Panc1 (cell line): ENCODE results near the gene SH3RF2. TPM values are rescaled to one million over a fixed set of nuclear protein-coding genes. Genes with fewer than 3 reads are reported as not detected.

Experiments
- ATAC-seq: fragments of 200-7000 bp; cut with Tn5 transposase; 2 replicates; pipeline ENCODE4 v1.9.1; 2020; ENCODE audit warnings: mild to moderate bottlenecking, moderate library complexity
- BruUV-seq: library from RNA; stranded (reverse); fragments of 400-500 nt; replicated peaks from 2 replicates; lab custom pipeline; 2021; lab: Mats Ljungman, UMichigan
- CTCF ChIA-PET: fragments of 300-600 bp; sonication (Branson Sonifier 250); formaldehyde crosslinking; loops from one replicate; lab custom pipeline; 2022; ENCODE audit warnings: antibody characterized with exemption; lab: Charles Lee
- POLR2A ChIA-PET: fragments of 300-600 bp; sonication (Branson Sonifier 250); formaldehyde crosslinking; loops from one replicate; lab custom pipeline; 2022; ENCODE audit warnings: antibody characterized with exemption; lab: Charles Lee
- DNase-seq: peaks from one replicate; pipeline ENCODE4 v3.0.0-alpha.2; 2010; ENCODE audit warnings: low read depth, low spot score
- H3K27ac ChIP-seq: 2 replicates; pipeline ENCODE4 v1.5.1; 2011; ENCODE audit warnings: mild to moderate bottlenecking, low read length, inconsistent platforms
- H3K27me3 ChIP-seq: fragments of 200-500 bp; sonication (Bioruptor generic); 2 replicates; pipeline ENCODE4 v1.6.0; 2014; ENCODE audit warnings: low read length, inconsistent platforms; ENCODE audit not compliant: control insufficient read depth, insufficient read depth
- H3K36me3 ChIP-seq: fragments of 200-500 bp; sonication (Bioruptor generic); 2 replicates; pipeline ENCODE4 v1.5.1; 2014; ENCODE audit warnings: inconsistent platforms, mild to moderate bottlenecking, low read length, moderate library complexity; ENCODE audit not compliant: control insufficient read depth, insufficient read depth
- H3K4me1 ChIP-seq: 2 replicates; pipeline ENCODE4 v1.5.1; 2011; ENCODE audit warnings: inconsistent platforms, mild to moderate bottlenecking, low read length, moderate library complexity; ENCODE audit not compliant: control insufficient read depth, insufficient read depth
- H3K4me3 ChIP-seq, 2 experiments: 2 replicates each; pipeline ENCODE4 v1.5.1; 2011 to 2012; ENCODE audit warnings: low read depth in 2 of 2, low read length in 2 of 2, mild to moderate bottlenecking in 2 of 2, inconsistent platforms in 1 of 2, moderate library complexity in 1 of 2
- H3K9me3 ChIP-seq: fragments of 200-500 bp; sonication (Bioruptor generic); 2 replicates; pipeline ENCODE4 v1.5.1; 2014; ENCODE audit warnings: low read depth, mild to moderate bottlenecking, inconsistent platforms, low read length, moderate library complexity; ENCODE audit not compliant: control insufficient read depth, insufficient read depth
- POLR2AphosphoS5 ChIP-seq: IDR thresholded peaks from 2 replicates; pipeline ENCODE4 v1.6.1; 2012; ENCODE audit warnings: mild to moderate bottlenecking, low read depth, low read length, moderate library complexity
- SIN3A ChIP-seq: IDR thresholded peaks from 2 replicates; pipeline ENCODE4 v1.6.1; 2012; ENCODE audit warnings: low read depth, mild to moderate bottlenecking, low read length, moderate library complexity, borderline replicate concordance; ENCODE audit not compliant: insufficient read depth
- TCF7L2 ChIP-seq: IDR thresholded peaks from 2 replicates; pipeline ENCODE4 v1.6.1; 2011; ENCODE audit warnings: mild to moderate bottlenecking, low read depth, low read length, inconsistent platforms
- in situ Hi-C: cut with HindIII; loops from 2 replicates; pipeline ENCODE4 v1.10.0; 2016; ENCODE audit warnings: low sequenced_read_pairs, low pct_unique_long_range_greater_than_20kb
- intact Hi-C: fragments of 100-400 bp; cut with micrococcal nuclease; formaldehyde crosslinking; loops from one replicate; pipeline ENCODE4 v1.10.0; 2022; ENCODE audit not compliant: unreplicated experiment
- total RNA-seq: library from RNA; stranded (reverse); gene quantifications from one replicate; pipeline ENCODE4 v1.2.1, GENCODE V29; 2021; ENCODE audit not compliant: unreplicated experiment
- TF ChIP-seq, protein P1 (sequence below), 2 experiments: IDR thresholded peaks; 2 replicates each; pipeline ENCODE4 v1.6.1; 2011 to 2012; ENCODE audit warnings: low read depth in 2 of 2, control low read depth in 1 of 2, low read length in 1 of 2, mild to moderate bottlenecking in 1 of 2, moderate library complexity in 1 of 2; ENCODE audit not compliant: insufficient read depth in 1 of 2
- TF ChIP-seq, protein P2 (sequence below): fragments of 450-650 bp; IDR thresholded peaks from 2 replicates; pipeline ENCODE4 v1.5.1; 2017; ENCODE audit warnings: mild to moderate bottlenecking

SH3RF2 gene
- total RNA-seq, 1 experiment from 2014 or later, result 23.1 TPM

DNA sequence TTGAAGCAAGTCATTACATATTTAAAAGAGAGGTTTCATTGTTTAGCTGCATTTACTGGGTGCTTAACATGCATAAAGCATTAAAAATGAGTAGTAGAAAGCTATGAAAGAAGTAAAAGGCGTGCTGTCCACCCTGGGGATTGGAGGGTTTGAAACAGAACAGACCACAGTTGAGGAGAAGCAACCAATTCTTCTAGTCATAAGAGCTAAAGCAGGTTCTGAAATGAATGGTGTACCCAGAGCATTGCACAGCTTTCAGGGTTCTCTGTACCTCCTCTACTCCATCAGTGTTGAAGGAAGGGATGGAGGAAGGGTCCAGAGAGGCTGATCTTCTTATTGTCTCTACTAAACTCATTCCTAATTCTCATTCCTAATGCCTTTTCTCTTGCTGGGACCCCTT lies 68.9 kb downstream of the SH3RF2 start:
- no peaks in the 10 kb centered on the region for H3K27me3 ChIP-seq
- H3K9me3 ChIP-seq, result no peaks in the 10 kb centered on the region
- no peak overlapping the region for H3K4me3 ChIP-seq
- CTCF ChIA-PET, result no interaction called here
- DNase-seq (no peak), ATAC-seq (no peak)
- TF ChIP-seq POLR2AphosphoS5, result no peak
- TF ChIP-seq SIN3A, result no peak
- TF ChIP-seq TCF7L2, result no peak
- TF ChIP-seq, protein P1, sequence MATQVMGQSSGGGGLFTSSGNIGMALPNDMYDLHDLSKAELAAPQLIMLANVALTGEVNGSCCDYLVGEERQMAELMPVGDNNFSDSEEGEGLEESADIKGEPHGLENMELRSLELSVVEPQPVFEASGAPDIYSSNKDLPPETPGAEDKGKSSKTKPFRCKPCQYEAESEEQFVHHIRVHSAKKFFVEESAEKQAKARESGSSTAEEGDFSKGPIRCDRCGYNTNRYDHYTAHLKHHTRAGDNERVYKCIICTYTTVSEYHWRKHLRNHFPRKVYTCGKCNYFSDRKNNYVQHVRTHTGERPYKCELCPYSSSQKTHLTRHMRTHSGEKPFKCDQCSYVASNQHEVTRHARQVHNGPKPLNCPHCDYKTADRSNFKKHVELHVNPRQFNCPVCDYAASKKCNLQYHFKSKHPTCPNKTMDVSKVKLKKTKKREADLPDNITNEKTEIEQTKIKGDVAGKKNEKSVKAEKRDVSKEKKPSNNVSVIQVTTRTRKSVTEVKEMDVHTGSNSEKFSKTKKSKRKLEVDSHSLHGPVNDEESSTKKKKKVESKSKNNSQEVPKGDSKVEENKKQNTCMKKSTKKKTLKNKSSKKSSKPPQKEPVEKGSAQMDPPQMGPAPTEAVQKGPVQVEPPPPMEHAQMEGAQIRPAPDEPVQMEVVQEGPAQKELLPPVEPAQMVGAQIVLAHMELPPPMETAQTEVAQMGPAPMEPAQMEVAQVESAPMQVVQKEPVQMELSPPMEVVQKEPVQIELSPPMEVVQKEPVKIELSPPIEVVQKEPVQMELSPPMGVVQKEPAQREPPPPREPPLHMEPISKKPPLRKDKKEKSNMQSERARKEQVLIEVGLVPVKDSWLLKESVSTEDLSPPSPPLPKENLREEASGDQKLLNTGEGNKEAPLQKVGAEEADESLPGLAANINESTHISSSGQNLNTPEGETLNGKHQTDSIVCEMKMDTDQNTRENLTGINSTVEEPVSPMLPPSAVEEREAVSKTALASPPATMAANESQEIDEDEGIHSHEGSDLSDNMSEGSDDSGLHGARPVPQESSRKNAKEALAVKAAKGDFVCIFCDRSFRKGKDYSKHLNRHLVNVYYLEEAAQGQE (IDR thresholded peaks at IDR 0.05; ENCODE audit: insufficient read depth in 1 of 2, low read depth in 2 of 2, low read length in 1 of 2), result no peak
- TF ChIP-seq, protein P2, sequence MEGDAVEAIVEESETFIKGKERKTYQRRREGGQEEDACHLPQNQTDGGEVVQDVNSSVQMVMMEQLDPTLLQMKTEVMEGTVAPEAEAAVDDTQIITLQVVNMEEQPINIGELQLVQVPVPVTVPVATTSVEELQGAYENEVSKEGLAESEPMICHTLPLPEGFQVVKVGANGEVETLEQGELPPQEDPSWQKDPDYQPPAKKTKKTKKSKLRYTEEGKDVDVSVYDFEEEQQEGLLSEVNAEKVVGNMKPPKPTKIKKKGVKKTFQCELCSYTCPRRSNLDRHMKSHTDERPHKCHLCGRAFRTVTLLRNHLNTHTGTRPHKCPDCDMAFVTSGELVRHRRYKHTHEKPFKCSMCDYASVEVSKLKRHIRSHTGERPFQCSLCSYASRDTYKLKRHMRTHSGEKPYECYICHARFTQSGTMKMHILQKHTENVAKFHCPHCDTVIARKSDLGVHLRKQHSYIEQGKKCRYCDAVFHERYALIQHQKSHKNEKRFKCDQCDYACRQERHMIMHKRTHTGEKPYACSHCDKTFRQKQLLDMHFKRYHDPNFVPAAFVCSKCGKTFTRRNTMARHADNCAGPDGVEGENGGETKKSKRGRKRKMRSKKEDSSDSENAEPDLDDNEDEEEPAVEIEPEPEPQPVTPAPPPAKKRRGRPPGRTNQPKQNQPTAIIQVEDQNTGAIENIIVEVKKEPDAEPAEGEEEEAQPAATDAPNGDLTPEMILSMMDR, result no peak
- peaks cover 5% of the 10 kb centered on the region; the same call in 1 of the 2 replicates for H3K36me3 ChIP-seq
- no TSS peak for BruUV-seq
- in situ Hi-C loops (no loop called here), intact Hi-C loops (no loop called here)
- H3K27ac ChIP-seq, result no peak overlapping the region
- no peaks in the 10 kb centered on the region for H3K4me1 ChIP-seq
- POLR2A ChIA-PET, result no interaction called here

DNA sequence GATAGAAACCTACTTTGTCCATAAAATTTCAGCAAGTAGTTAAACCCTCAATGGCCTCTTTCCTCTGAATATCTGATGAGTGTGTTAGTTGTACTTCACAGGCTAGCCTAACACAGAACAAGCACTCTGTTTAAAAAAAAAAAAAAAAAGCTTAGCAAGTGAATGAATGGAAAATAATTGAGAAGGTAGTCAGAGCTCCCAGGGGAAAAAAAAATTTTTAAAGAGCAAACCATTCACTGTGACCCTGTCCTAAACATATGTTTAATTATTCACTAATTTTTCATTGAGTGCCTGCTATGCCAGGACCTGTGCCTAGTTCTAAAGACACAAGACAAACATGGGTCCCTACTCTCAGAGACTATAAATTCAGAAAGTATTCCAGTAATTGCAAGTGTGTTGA lies 69.3 kb downstream of the SH3RF2 start:
- no peak for ATAC-seq
- intact Hi-C loops, result no loop called here
- CTCF ChIA-PET, result no interaction called here
- DNase-seq, result no peak
- Histone ChIP-seq H3K27me3 (no peaks in the 10 kb centered on the region), H3K9me3 (no peaks in the 10 kb centered on the region), H3K27ac (no peak overlapping the region), H3K4me3 (no peak overlapping the region), H3K4me1 (no peaks in the 10 kb centered on the region), H3K36me3 (peaks cover 5% of the 10 kb centered on the region; the same call in 1 of the 2 replicates)
- no TSS peak for BruUV-seq
- POLR2A ChIA-PET, result no interaction called here
- in situ Hi-C loops, result no loop called here
- TF ChIP-seq, protein P2, result no peak
- no peak for TF ChIP-seq TCF7L2
